ENCODE measurements around the gene CDK18.
"Not testable (repeated sequence)": the region's sequence is repeated elsewhere in the genome, so short reads cannot be mapped to it uniquely, and the experiment has no call there.

Gene CDK18

DNA sequence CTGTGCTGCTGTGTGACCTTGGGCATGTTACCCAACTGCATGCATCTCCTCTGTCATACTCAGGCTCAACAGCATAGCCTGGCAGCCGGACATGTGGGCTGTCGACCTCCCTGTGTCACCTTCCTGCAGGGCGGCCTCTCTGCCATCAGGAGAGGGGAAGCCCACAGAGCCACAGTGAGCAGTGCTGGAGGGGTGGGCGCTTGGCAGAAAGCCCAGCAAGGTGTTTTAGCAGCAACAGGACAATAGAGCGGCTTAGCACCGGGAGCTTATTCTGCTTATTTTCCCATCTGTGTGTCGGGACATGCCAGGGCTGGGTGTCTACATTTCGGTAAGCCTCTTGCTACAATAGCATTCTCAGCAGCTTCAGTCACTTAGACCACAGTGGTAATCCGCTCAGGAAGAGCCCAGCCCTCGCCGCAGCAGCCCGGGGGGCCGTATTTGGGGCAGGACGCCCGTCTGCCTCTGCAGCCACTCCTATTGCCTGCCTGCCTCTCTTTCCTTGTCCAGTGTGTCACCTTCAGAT, 22.8 kb upstream of the CDK18 start:
- DNase-seq = no peak

DNA sequence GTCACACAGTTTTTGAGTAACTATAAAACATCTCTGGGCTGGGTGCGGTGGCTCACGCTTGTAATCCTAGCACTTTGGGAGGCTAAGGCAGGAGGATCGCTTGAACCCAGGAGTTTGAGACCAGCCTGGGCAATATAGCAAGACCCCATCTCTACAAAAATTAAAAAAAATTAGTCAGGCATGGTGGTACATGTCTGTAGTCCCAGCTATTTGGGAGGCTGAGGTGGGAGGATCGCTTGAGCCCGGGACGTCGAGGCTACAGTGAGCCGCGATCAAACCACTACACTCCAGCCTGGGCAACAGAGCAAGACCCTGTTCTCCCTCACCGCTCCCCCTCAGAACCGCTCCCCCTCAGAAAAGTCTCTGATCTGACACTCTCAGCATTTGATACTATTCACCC, 21.9 kb upstream of the CDK18 start:
- DNase-seq = not testable (repeated sequence)

DNA sequence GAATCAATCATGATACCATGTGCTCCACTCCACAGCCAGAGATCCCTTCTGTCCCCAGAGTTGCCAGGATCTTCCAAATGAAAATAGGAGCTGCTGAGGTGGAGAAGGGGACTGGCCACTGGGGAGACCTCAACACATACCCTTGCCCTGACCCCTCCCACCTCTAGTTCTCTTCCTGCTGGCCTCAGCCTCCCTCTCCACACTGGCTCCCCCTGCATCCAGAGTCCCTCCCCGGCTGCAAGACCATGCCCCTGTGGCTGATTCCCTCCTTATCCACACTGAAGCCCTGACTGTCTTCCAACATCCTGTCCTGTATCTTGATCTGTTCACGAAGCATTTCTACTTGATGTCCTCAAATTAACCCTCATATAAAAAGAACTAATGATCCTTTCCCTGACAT, 21.1 kb upstream of the CDK18 start:
- DNase-seq = no peak

DNA sequence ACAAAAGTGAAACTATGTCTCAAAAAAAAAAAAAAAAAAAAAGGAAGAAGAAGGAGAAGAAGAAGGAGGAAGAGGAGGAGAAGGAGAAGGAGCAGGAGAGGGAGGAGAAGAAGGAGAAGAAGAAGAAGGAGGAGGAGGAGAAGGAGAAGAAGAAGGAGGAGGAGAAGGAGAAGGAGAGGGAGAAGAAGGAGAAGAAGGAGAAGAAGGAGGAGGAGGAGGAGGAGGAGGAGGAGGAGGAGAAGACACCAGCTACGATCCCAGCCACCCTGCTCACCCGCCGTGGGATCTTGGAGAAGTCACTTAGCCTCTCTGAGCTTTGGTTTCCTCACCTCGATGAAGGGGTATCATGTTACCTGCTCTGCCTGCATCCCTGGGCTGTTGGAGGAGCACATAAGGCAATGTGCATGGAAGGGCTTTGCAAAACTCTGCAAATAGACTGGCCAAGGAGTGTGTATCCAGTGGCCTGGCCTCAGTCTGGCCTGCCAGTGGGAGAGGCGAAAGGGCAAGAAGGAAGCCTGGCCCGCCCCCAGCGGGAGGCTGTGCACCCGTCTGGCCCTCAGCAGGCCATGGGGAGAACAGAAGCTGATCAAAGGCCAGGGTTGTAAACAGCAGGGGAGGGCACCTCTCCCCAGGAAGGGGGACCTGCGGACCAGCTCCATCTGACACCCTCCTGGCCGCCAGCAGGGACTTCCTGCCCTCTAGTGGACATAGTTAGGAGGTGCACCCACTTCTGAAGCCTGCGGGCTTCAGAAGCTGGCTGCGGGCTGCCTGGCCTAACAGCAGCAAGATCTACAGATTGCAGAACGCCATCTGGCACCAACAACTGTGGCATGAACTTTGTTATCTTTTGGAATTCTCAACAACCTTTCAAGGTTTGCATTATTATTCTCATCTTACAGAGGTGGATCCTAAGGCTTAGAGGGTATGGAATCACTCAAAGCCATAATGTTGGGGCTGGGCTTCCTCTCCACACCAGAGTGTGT, 19.2 kb upstream of the CDK18 start:
- peak; percentile 97 for DNase-seq

DNA sequence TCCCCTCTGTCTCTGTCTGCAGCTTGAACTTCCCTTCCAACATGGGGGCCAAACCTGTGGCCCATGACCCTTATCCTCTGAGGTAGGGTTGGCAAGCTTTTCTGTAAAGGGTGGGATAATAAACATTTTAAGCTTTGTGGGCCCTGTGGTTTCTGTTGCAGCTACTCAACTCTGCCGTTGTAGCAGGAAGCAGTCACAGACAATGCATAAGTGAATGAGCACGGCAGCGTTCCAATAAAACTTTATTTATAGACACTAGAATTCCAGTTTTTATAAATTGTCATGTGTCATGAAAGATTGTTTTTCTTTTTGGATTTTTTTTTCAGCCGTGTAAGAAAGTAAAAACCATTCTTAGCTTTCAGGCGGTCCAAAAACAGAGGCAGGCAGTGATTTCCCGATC, 18.2 kb upstream of the CDK18 start:
- DNase-seq = no peak

DNA sequence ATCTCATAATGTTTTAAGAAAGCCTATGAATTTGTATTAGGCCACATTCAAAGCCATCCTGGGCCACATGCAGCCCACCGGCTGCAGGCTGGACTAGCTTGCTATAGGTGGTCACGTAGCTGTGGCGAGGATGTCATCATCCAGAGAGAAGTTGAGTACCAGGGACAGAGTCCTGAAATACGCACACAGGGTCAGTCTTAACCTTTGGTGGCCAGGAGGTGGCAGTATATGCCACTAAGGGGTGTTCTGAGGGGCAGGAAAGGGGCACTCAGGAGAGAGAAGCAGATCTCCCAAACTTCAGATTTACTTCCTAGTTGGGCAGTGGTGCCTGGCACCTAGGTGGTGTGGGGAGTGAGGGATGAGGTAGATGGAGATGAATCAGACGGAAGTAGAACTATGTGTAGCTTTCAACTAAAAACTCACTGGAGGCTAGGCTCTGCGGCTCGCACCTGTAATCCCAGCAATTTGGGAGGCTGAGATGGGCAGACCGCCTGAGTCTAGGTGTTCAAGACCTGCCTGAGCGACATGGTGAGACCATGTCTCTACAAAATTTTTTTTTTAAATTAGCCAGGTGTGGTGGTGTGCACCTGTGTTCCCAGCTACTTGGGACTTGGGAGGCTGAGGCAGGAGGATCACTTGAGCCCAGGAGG, 16.3 kb upstream of the CDK18 start:
- DNase-seq = peak; percentile 88

DNA sequence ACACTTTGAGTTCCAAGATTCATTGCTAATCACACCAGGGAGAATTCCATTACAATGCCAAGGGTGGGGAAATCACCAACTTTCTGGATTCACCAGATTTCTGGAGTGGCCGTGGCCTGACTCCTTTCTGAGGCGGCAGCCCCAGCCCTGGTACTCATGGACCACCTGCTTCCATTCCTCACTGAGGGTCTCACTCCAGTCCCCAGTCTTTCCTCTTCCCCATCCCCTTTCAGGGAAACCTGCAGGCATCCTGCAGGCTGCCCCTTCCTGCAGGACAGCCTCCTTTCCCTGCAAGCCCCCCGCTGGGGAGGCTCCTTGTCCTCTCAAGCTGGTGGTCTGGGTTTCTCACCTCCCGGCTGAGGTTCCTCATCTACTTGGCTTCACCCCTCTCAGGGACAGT, 12.7 kb upstream of the CDK18 start:
- no peak for DNase-seq

DNA sequence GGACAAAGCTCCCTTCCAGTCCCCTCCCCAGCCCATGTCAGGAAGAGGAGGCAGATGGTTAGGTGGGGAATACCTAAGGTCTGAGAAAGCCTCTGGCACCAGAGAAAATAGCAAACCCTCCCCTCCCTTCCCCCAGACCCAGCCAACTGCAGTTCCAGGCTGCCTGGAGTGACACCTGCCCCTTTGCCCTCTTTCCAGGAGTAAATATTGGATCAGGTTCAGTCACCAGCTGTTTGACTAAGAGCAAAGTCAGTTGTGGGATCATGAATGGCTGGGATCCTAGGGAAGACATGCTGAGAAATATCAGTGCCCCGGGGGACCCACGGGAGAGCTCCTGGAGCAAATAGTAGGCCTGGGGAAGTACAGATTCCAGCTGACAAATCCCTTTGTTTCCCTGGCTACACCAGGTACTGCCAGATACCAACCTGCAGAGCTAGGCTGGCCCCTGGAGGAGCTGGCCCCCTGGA, 12.2 kb upstream of the CDK18 start:
- DNase-seq = no peak

DNA sequence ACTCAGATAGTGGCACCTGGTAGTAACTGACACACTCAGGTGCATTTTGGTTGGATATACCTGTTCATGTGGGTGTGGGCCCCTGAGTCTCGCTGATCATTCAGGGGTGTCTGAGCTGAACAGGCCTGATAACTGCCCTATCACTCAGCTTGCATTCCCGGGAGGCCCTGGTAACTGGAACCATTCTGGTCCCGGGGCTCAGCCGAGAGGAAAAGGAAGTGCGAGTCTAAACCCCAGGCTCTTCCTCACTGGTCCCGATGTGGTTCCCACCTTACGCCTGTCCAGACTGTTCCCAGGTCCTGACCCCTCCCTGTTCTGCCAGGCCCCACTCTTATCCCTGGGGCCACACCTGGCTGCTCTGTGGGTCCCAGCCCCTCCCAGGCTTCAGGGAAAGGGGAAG, 11.7 kb upstream of the CDK18 start:
- DNase-seq = no peak

DNA sequence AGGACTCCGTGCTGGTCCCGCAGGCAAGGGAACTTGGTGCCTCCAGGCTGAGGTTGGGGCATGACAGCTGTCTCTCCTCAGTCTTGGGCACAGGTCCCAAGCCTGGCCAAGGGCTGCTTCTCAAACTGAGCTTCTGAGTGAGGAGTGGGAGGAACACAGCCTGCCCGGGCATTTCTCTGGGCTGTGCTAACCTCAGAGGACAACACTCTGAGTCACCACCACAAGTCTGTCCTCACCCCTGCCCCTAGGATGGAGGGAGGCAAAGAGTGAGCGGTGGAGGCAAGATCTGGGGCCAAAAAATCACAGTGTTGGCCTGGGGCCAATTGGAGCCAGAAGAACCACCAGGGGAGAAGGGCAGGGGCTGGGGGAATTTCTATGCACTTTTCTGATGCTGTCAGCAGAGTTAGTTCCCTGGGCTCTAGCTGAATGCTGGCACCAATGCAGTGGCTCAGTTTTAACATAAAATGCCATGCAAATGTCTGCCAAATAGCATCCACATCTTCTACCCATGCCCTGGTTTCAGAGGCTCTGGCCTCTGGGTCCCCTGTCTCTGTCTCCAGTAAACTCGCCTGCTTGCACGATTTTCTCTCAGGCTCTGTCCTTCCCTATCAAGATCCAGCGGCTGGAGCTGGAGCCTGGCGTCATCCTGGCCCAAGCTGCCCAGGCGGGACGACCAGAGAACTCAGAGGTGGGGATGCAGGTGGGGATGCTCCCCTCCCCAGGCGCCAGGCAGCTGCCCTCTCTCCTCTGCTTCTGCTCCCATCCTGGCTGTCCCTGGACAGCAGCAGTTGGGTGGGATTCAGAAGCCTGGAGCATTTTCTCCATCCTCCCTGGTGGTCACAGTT, 11.0 kb upstream of the CDK18 start:
- DNase-seq = no peak

DNA sequence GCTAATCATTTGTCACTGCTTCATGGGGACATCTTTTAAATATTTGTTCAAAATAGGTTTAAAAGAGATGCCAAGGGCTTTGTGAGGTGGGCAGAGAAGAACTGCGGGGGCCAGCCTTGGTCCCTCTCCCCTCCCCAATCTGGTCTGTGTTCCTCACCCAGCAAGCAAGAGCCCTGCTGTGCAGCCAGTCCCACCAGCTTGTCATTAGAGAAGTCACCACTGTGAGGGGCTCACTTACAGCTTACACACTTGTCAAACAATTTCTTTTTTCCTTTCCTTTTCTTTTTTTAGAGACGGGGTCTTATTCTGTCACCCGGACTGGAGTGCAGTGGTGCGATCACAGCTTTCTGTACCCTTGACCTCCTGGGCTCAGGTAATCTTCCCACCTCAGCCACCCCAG, 10.4 kb upstream of the CDK18 start:
- no peak for DNase-seq

DNA sequence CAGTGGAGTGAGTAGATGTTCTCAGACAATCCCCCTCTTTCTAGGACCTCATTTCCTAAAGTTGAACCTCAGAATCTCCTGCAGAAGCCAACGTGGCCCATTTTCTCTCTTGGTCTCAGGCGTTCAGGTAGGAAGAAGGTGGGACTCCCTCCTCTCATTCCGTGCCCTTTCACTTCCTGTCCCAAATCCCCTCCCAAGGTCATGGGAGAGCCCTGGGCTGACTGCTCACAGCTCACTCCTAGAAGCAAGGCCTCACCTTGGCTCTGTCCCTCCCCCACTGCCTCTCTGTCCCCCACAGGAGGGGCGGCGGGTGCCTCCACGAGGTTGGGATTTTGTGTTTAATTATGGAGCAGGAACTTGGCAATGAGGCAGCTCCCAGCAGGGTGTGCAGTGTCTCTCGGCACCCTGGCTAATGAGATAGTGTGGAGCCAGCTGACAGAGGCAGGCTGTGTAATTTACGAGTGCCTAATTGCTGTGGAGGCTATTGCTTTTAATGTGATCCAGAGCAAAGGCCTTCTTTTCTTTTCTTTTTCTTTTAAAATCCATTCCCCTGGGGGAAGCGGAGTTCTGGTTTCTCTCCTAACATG, 9.1 kb upstream of the CDK18 start:
- DNase-seq = no peak

DNA sequence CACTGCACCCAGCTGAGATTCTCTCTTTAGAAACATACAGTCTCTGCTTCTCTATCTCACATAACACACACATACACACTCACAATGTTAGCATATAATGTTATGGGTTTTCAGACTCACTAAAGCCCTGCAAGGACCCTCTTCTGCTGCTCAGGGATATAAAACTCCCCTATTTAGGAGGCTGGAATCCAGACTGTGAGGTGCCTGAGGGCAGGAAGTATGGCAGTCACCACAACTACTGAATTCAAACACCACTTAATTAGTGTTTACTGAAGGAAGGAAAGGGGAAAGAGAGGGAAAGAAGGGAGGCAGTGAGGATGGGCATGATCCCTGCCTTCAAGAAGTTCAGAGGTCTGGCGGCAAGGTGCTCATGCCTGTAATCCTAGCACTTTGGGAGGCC, 7.8 kb upstream of the CDK18 start:
- no peak for DNase-seq

DNA sequence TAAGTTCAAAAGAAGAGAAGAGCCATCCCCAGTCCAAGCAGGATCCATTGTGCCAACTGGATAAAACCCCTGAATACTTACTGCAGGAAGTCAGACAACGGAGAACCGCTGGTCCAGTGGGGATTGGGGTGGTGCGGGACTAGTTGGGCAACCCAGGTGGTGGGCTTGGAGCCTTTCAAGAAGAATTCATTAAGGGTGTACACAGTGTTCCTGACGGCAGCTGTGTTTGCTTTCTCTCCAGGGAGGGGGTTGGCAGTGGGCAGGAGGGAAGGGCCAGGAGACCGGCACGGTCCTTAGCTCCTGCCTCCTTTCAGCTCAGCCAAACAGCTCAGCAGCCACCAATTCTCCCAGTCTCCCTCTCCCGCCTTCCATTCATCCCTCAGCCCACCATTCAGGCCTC, 7.1 kb upstream of the CDK18 start:
- peak; percentile 64 for DNase-seq

DNA sequence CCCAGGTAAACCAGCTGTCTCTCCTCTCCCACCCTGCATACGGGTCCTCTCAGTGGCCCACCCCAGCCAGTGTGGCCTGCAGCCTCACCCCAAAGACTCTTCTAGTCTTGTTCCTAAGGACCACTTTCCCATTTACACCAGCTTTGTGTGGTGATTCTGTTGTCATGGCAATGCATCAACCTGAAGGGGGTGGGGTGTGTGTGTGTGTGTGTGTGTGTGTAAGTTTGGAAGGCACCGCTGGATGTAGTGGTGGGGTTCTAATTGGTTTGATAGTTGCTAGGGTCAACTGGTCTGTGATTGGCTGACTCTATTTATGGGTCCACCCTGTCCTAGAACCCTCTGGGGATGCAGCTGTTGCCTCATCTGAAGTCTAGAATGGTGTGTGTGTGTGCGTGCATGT, 4.7 kb upstream of the CDK18 start:
- no peak for DNase-seq

DNA sequence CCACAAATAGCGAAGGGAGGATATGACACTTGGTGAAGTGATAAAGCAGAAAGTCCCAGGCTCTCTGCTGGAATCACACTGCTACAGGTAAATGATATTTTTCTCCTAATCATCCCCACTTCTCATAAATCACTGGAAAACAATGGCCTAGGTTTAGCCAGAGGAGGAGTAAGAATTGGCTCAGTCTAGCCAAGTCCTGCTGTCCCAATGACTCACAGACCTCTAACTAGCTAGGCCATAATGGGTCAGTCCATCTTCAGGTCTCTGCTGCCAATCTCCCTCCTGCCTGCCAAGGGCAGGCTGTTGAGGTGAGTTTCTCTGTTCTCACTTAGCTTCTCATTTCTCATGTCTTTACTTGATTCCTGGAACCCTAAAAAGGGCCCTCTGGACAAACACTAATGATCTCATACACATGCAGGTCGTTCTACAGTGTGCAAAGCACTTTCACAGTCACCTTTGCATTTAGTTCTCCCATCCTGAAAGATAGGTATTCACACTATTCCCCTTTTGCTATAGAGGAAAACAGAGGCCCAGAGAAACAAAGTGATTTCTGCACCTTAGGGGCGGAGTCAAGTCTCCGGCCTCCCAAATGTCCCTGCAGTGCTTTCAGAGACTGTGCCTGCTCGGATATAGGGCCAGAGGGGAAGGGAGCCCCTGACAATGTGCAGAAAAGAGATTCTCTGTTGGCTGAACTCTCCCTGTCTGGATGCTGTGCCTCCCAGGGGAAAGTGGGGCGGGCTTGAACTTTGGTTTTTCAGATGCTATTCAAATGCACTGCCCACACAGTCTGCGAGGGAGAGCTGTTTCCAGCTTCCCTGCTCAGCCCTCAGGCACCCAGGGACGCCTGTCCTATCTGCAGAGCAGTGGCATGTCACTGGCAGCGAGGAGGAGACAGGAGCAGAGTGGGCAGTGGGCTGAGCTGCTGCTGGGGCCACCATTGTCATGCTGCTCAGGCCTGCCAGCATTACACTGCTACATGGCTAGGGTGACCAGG, 3.9 kb upstream of the CDK18 start:
- DNase-seq = no peak

DNA sequence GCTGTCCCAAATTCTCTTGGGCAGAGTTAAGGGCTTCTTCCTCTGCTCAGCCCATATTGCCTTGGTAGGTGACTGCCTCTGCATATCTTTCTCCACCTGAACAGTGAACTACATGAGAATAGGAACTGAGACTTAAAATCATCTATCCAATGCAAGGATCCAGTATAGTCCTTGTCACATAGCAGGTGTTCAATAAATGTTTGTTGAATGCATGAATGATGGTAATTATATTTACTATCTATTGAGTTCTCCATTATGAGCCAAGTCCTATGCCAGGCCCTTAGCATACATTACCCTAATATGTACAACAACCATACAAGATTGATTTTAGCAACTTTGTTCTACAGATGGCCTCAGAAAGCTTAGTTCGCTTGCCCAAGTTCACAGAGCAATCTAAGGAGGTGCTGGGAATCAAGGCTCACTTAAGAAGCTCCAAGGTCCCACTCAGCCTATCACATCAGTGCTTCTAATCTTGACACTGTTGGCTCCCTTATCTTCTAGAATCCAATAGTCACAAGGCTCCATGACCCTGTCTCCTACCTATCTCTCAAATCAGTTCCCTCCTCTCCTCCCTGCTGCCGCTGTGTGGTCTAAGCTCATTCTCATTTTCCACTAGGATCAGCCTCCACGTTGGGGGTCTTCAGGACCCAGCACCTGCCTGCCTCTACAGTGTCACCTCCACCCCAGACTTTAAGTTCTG, 2.2 kb upstream of the CDK18 start:
- no peak for DNase-seq

DNA sequence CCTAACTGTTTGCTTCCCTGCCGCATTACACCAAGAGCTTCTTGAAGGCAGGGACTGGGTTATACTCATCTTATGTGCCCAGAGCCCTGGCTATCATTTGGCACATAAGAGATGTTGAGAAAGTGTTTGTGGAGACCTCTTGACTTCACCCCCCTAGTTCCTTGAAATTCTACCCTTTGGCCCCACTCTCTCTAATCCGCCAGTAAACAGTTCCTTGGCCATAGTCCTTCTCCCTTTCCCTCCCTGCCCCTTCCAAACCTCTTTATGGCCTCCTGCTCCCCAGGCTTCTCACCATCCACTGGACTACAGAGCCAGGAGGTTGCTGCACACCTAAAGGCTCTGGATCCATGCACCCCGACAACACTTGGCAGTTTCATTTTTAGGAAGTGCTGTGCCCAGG, 1.5 kb upstream of the CDK18 start:
- no peak for DNase-seq

DNA sequence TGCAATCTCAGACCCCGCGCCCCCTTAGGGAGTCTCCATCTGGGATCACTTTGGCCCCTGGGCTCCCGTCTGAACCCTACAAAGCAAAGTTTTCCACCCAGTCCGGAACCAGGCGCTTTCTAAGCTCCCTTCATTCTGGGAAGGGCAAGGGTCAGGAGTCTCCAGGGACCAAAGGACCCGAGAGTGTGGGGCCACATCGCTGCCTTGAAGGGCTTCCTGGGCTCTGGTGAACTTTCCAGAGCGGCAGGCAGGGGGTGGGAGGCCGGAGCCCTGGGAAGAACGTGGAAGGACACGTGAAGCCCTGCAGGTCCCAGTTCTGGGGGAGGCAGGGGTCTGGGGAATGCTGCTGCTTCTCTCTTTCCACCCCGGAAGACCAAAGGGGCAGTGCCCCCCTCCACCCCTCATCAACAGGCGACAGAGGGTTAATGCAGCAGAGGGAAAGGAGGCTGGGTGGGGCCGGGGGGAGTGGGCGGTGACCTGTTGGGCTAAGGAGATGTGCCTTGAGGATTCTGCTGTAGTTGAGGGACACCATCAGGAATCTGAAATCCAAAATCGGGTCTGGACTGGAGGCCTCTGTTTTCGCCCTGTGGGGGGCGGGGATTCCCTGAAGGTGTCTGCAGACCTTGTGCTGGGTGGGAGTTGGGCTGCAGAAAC, 734 bp downstream of the CDK18 start:
- peak; percentile 62 for DNase-seq

DNA sequence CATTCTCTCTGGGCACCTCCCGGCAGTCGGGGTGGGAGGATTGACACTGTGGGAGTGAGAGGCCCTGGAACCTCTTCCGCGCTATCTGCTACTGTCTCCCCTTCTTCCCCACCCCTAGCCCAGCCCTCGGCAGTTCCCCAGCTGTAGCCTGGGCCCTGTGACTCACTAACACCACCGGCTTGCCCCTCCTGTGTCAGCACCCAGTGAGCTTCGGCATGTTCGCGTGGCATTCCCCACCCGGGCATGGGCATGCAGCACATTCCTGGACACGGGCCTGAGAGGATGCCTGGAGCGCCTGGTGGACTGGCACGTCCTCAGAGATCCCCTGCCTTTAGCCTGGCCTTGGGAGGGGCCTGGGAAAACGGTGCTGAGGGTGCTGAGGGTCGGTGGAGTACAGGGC, 1.3 kb downstream of the CDK18 start:
- DNase-seq = no peak
